GM12865 (cell line): Measurements from ENCODE around the gene IL17REL.

Experiments
- DNase-seq: peaks from one replicate; pipeline ENCODE4 v3.0.0; 2010; ENCODE audit warnings: low read depth
- H3K4me3 ChIP-seq: 2 replicates; pipeline ENCODE4 v1.5.1; 2011; ENCODE audit warnings: mild to moderate bottlenecking, low read depth, low read length, control low read depth
- CTCF ChIP-seq: IDR thresholded peaks from 2 replicates; pipeline ENCODE4 v1.5.1; 2011; ENCODE audit warnings: low read length, control low read depth, low read depth, inconsistent platforms; ENCODE audit not compliant: insufficient read depth; ENCODE audit errors: missing control alignments

The IL17REL gene

GRCh38 chr22:49966774-49967705 lies 45.5 kb downstream of the IL17REL start:
- H3K4me3 ChIP-seq = no peak overlapping the region
- no peak for TF ChIP-seq CTCF
- no peak for DNase-seq

- TF ChIP-seq CTCF = no peak
- H3K4me3 ChIP-seq = no peak overlapping the region
- no peak for DNase-seq
These were observed 46.4 kb downstream of the IL17REL start for GRCh38 chr22:49966041-49966773.

GRCh38 chr22:49965091-49966040 lies 47.2 kb downstream of the IL17REL start:
- H3K4me3 ChIP-seq = peak overlapping the region; percentile 10; the same call in 1 of the 2 replicates
- no peak for DNase-seq
- TF ChIP-seq CTCF = no peak

- H3K4me3 ChIP-seq = peak overlapping the region; percentile 92
- DNase-seq = no peak
- no peak for TF ChIP-seq CTCF
These were observed 48.2 kb downstream of the IL17REL start for GRCh38 chr22:49964136-49965090.

GRCh38 chr22:49963647-49964026 lies 48.9 kb downstream of the IL17REL start:
- DNase-seq = no peak
- H3K4me3 ChIP-seq = peak overlapping the region; percentile 92
- no peak for TF ChIP-seq CTCF
